Astrocyte of the cerebellum (primary cell): Measurements from ENCODE around the gene CACNA1D.

Source experiments
- DNase-seq: peaks from one replicate; pipeline ENCODE4 v3.0.0-alpha.2; 2011; ENCODE audit warnings: low read depth
- H3K4me3 ChIP-seq: 2 replicates; pipeline ENCODE4 v1.5.1; 2011; ENCODE audit warnings: mild to moderate bottlenecking, low read depth, low read length, moderate library complexity
- in situ Hi-C: cut with HindIII; loops from 2 replicates; pipeline ENCODE4 v1.10.0; 2017; ENCODE audit warnings: low sequenced_read_pairs
- TF ChIP-seq, protein P1 (sequence below): IDR thresholded peaks from 2 replicates; pipeline ENCODE4 v1.5.1; 2012; ENCODE audit warnings: low read length, low read depth, moderate library complexity, mild to moderate bottlenecking; ENCODE audit errors: missing control alignments

CACNA1D gene

DNA sequence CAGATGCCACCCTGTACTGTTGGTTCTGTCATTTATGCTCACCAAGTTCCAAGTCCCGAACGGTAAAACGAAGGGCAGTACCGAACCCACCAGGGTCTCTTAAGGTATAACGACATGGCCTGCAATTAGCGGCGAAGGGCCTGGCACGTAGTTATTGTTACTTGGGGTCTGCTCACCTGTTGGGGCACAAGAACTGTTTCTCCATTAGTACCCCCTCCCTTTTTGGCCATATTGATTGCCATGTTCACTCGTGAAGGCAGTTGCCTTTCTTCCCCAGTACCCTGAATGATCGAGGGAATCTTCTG is 352.4 kb downstream of the CACNA1D start:
- no peak for DNase-seq
- H3K4me3 ChIP-seq, result peak overlapping the region; percentile 52
- TF ChIP-seq, protein P1, sequence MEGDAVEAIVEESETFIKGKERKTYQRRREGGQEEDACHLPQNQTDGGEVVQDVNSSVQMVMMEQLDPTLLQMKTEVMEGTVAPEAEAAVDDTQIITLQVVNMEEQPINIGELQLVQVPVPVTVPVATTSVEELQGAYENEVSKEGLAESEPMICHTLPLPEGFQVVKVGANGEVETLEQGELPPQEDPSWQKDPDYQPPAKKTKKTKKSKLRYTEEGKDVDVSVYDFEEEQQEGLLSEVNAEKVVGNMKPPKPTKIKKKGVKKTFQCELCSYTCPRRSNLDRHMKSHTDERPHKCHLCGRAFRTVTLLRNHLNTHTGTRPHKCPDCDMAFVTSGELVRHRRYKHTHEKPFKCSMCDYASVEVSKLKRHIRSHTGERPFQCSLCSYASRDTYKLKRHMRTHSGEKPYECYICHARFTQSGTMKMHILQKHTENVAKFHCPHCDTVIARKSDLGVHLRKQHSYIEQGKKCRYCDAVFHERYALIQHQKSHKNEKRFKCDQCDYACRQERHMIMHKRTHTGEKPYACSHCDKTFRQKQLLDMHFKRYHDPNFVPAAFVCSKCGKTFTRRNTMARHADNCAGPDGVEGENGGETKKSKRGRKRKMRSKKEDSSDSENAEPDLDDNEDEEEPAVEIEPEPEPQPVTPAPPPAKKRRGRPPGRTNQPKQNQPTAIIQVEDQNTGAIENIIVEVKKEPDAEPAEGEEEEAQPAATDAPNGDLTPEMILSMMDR, result no peak
- in situ Hi-C loops, result no loop called here

DNA sequence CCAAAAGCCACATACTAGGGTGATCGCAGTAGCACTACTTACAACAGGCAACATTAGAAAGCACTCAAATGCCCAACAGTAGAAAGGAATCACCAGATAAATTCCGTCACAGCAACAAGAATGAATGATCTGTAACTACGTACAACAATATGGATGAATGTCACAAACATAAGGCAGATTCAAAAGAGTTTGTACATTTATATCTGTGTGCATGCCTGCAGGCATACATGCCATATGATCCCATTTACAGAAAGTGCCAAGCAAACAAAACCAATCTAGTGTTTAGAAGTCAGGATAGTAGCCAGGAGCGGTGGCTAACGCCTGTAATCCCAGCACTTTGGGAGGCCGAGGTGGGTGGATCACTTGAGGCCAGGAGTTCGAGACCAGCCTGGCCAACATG is 355.5 kb downstream of the CACNA1D start:
- no peak overlapping the region for H3K4me3 ChIP-seq
- in situ Hi-C loops, result no loop called here
- no peak for DNase-seq
- TF ChIP-seq, protein P1, result no peak

DNA sequence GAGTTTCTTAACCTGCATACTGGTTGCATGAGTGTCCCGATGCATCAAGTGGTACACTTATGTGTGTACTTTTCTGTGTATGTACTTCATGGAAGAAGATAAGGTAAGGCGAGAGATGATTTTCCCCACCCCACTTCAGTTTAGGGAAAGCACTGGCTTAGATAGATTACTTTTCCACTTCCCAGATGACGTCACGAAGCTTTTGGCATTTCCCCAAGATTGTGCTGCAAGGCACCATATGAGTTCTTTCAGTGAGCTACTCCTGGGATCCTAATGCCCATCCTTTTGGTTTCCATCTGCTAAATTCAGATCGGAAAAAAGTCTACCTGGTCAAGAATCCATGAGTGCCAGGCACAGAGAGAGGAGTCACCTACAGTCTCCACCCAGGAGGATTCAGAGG is 356.5 kb downstream of the CACNA1D start:
- TF ChIP-seq, protein P1, result no peak
- DNase-seq, result no peak
- no peak overlapping the region for H3K4me3 ChIP-seq

DNA sequence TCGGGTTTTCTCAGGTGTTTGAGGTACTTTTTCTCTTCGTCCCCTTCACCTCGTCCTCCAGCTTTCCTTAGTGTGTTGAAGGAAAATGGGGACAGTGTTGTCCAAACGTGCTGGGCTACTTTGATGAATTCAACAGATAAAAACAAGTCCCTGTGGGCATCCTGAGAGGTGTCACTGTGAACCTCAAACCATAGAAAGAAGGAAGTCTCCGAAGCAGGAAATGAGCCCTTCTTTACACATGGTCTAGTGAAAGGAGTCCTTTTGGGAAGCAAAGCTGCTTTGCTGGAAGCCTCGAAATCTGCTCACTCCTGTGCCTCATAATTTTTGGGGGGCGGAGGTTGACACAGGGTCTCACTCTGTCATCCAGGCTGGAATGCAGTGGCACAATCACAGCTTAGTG is 362.6 kb downstream of the CACNA1D start:
- DNase-seq, result no peak
- in situ Hi-C loops, result no loop called here
- TF ChIP-seq, protein P1, result no peak
- no peak overlapping the region for H3K4me3 ChIP-seq

More for the DNA sequence above, 356.5 kb downstream of the CACNA1D start:
- in situ Hi-C loops, result no loop called here

DNA sequence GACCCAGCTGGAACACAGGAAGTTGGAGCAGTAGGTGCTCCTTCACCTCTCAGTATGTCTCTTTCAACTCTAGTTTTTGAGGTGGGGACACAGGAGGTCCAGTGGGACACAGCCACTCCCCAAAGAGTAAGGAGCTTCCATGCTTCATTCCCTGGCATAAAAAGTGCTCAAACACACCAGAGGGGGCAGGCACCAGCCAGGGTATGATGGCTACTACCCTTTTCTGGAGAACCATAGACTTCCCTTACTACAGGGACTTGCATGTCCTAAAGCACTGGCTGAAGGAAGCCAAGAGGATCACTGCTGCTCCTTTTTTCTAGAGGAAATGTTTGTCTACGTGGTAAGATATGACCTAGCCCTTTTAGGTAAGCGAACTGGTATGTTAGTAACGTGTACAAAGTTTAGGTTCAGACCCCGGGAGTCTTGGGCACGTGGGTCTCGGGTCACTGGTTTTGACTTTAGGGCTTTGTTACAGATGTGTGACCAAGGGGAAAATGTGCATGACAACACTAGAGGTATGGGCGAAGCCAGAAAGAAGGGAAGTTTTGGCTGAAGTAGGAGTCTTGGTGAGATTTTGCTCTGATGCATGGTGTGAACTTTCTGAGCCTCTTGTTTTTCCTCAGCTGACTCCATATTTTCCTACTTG is 363.8 kb downstream of the CACNA1D start:
- TF ChIP-seq, protein P1, result no peak
- DNase-seq, result no peak
- H3K4me3 ChIP-seq, result no peak overlapping the region
- in situ Hi-C loops, result no loop called here

DNA sequence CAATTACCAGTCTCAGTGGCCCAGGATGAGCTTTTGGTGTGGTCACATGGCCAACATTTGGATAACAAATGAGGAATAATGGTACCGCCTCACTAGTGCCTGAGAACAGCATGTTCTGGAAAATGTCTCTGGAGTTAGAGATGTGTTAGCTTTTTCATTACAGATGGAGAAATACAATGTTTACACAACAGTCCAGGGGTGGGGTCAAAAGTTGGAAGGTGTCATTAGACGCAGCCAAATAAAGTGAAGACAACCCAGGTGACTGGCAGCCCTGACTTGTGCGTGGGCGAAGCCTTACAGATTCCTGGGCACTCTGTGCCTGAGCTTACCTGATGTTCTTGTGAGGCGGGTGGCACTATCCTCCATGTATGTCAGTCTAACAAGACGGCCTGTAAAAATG is 364.8 kb downstream of the CACNA1D start:
- in situ Hi-C loops, result no loop called here
- DNase-seq, result no peak
- TF ChIP-seq, protein P1, result no peak

More for the DNA sequence above, 364.8 kb downstream of the CACNA1D start:
- no peak overlapping the region for H3K4me3 ChIP-seq
